Uterus (tissue), 2 donors: ENCODE results near the gene PNRC2.

Experiments used
- CTCF ChIP-seq, 4 experiments: fragments of 200-600 bp in 2 of 4; fragments of 450-650 bp in 2 of 4; sonication (generic) in 2 of 4; IDR thresholded peaks; one replicate each; pipeline ENCODE4 v1.5.1; 2016 to 2019; ENCODE audit warnings: antibody characterized with exemption in 4 of 4, mild to moderate bottlenecking in 2 of 4, moderate library complexity in 1 of 4
- POLR2A ChIP-seq, 2 donors: fragments of 450-650 bp; IDR thresholded peaks; one replicate each; pipeline ENCODE4 v1.6.1; 2016; ENCODE audit warnings: antibody characterized with exemption in 2 of 2, mild to moderate bottlenecking in 1 of 2, moderate library complexity in 1 of 2

- TF ChIP-seq CTCF (IDR thresholded peaks at IDR 0.05) (no peak), POLR2A (IDR thresholded peaks at IDR 0.05) (no peak)
These were observed 43.8 kb downstream of the PNRC2 start for GRCh38 chr1:24003331-24003972.
